Fibroblast of lung (primary cell): ENCODE results near the gene RASSF9. TPM values are rescaled to one million over a fixed set of nuclear protein-coding genes. Genes with fewer than 3 reads are reported as not detected.

Source experiments
- DNase-seq, 2 donors: peaks; one replicate each; pipeline versions ENCODE4 v3.0.0 to v3.0.0-alpha.2; 2010; ENCODE audit warnings: low read depth in 2 of 2
- H2AFZ ChIP-seq: 2 replicates; pipeline ENCODE4 v1.5.1; 2012; ENCODE audit warnings: low read length, control low read depth, inconsistent platforms
- H3K27ac ChIP-seq: 2 replicates; pipeline ENCODE4 v1.5.1; 2011; ENCODE audit warnings: low read length, control low read depth; ENCODE audit not compliant: insufficient read depth
- H3K27me3 ChIP-seq: 2 replicates; pipeline ENCODE4 v1.5.1; 2011; ENCODE audit warnings: mild to moderate bottlenecking, low read length; ENCODE audit not compliant: control insufficient read depth, insufficient read depth
- H3K36me3 ChIP-seq: 2 replicates; pipeline ENCODE4 v1.5.1; 2011; ENCODE audit warnings: low read length; ENCODE audit not compliant: control insufficient read depth, insufficient read depth
- H3K4me1 ChIP-seq: 2 replicates; pipeline ENCODE4 v1.5.1; 2011; ENCODE audit warnings: low read length; ENCODE audit not compliant: control insufficient read depth, insufficient read depth; ENCODE audit errors: extremely low read depth
- H3K4me2 ChIP-seq: 2 replicates; pipeline ENCODE4 v1.5.1; 2011; ENCODE audit warnings: low read length, control low read depth; ENCODE audit not compliant: insufficient read depth; ENCODE audit errors: extremely low read depth
- H3K4me3 ChIP-seq, 4 experiments: fragments of 200-600 bp in 1 of 4; sonication (generic) in 1 of 4; replicated peaks in 1 of 4; 2 replicates each; pipeline ENCODE4 v1.5.1; 2011 to 2016; ENCODE audit warnings: low read length in 4 of 4, low read depth in 3 of 4, mild to moderate bottlenecking in 3 of 4, control low read depth in 2 of 4, inconsistent platforms in 1 of 4, mixed read lengths in 1 of 4; ENCODE audit not compliant: insufficient read depth in 1 of 4; ENCODE audit errors: control extremely low read depth in 1 of 4
- H3K79me2 ChIP-seq: 2 replicates; pipeline ENCODE4 v1.5.1; 2012; ENCODE audit warnings: mild to moderate bottlenecking, low read length, inconsistent platforms; ENCODE audit not compliant: control insufficient read depth, insufficient read depth
- H3K9ac ChIP-seq: 2 replicates; pipeline ENCODE4 v1.5.1; 2011; ENCODE audit warnings: mild to moderate bottlenecking, low read length, control low read depth; ENCODE audit not compliant: insufficient read depth
- H3K9me3 ChIP-seq: 2 replicates; pipeline ENCODE4 v1.5.1; 2012; ENCODE audit warnings: low read depth, low read length; ENCODE audit not compliant: control insufficient read depth, insufficient read depth
- H4K20me1 ChIP-seq: 2 replicates; pipeline ENCODE4 v1.5.1; 2011; ENCODE audit warnings: low read length; ENCODE audit not compliant: control insufficient read depth, insufficient read depth; ENCODE audit errors: extremely low read depth
- EZH2 ChIP-seq: IDR thresholded peaks from 2 replicates; pipeline ENCODE4 v1.5.1; 2012; ENCODE audit warnings: low read length, control low read depth, mild to moderate bottlenecking; ENCODE audit errors: missing control alignments
- polyA plus RNA-seq, 2 donors: library from polyadenylated mRNA; depleted of rRNA in 1 of 2; stranded (reverse) in 1 of 2; unstranded in 1 of 2; fragments of >200 nt; gene quantifications; 2 replicates each; pipeline ENCODE4 v1.2.1, GENCODE V29; 2011 to 2012; ENCODE audit warnings: missing spikeins in 1 of 2
- total RNA-seq: library from RNA; depleted of rRNA; stranded (reverse); fragments of >200 nt; gene quantifications from 2 replicates; pipeline ENCODE4 v1.2.1, GENCODE V29; 2014
- TF ChIP-seq, protein P1 (sequence below), 2 donors: IDR thresholded peaks in 1 of 2; conservative IDR thresholded peaks in 1 of 2; 1 replicate in 1 of 2; 2 replicates in 1 of 2; pipeline ENCODE4 v1.5.1; 2011 to 2012; ENCODE audit warnings: low read length in 2 of 2, control low read depth in 1 of 2, inconsistent platforms in 1 of 2, low read depth in 1 of 2, mild to moderate bottlenecking in 1 of 2

RASSF9 gene
- total and polyA plus RNA-seq, 2 donors (not counting 1 experiment from before 2014, with no cell fraction given): 0.08 to 0.33 TPM

DNA sequence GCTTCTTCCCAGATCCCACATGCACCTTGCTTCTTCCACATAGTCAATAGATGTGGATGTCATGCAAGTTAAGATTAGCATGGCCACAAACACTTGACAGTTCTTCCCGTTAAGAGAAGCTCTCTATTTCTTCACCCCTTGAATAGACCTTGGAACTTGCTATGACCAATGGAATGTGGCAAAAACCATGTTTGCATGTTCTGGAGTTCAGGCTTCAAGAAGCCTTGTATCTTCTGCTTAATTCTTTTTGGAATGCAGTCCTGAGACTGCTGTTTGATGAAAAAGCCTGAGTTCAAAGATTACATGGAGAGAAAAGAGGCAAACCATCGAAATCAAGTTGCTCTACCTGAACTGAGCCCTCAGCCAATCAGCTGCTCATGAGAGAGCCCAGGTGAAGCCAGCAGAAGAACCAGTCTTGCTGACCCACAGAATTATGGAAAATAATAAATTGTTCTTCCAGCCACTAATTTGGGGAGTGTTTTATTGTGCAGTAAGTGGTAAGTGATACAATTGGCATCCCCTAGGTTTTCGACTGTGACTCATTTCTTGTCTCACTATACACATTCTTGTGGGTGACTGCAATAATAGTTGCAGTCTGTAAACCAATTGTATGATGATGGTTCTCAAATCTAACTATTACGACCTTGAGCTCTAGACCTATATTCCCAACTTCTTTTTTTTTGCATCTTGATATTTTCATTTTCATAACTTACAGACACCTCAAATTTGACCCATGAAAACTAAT, 12.6 kb downstream of the RASSF9 start:
- peak; percentile 35 to 92 for DNase-seq
- no peak overlapping the region for H3K27ac ChIP-seq
- H3K9me3 ChIP-seq: no peaks in the 10 kb centered on the region
- TF ChIP-seq, protein P1, sequence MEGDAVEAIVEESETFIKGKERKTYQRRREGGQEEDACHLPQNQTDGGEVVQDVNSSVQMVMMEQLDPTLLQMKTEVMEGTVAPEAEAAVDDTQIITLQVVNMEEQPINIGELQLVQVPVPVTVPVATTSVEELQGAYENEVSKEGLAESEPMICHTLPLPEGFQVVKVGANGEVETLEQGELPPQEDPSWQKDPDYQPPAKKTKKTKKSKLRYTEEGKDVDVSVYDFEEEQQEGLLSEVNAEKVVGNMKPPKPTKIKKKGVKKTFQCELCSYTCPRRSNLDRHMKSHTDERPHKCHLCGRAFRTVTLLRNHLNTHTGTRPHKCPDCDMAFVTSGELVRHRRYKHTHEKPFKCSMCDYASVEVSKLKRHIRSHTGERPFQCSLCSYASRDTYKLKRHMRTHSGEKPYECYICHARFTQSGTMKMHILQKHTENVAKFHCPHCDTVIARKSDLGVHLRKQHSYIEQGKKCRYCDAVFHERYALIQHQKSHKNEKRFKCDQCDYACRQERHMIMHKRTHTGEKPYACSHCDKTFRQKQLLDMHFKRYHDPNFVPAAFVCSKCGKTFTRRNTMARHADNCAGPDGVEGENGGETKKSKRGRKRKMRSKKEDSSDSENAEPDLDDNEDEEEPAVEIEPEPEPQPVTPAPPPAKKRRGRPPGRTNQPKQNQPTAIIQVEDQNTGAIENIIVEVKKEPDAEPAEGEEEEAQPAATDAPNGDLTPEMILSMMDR (conservative IDR thresholded peaks at IDR 0.05 in 1 of 2, IDR thresholded peaks at IDR 0.05 in 1 of 2; ENCODE audit: low read depth in 1 of 2, low read length in 2 of 2): no peak
- TF ChIP-seq EZH2: no peak
- no peaks in the 10 kb centered on the region for H3K36me3 ChIP-seq
- H3K4me2 ChIP-seq: no peak overlapping the region
- no peaks in the 10 kb centered on the region for H3K27me3 ChIP-seq
- no peak overlapping the region for H2AFZ ChIP-seq
- H3K4me3 ChIP-seq: no peak overlapping the region
- no peaks in the 10 kb centered on the region for H3K4me1 ChIP-seq
- H3K79me2 ChIP-seq: no peaks in the 10 kb centered on the region
- no peaks in the 10 kb centered on the region for H4K20me1 ChIP-seq
- H3K9ac ChIP-seq: no peak overlapping the region

DNA sequence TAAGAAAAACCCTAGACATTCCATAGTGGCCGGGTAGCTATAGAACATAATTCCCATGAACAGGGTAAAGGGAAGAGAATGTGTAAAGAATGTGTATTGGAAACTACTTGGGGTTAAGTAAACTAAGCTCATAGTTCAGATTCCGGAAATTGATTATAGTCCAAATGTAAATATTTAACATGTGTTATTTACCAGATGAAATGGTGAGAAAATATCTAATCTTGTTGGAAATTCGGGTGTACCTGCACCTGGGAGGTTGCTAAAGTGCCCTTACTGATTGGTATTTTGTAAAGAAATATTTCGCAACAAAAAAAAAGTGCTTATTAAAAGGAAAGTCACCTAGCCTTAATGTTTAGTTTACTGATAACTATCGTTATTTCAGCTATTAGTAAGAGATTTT, 14.4 kb downstream of the RASSF9 start:
- H3K4me2 ChIP-seq: no peak overlapping the region
- H3K9me3 ChIP-seq: no peaks in the 10 kb centered on the region
- H3K4me1 ChIP-seq: no peaks in the 10 kb centered on the region
- H4K20me1 ChIP-seq: no peaks in the 10 kb centered on the region
- H3K27me3 ChIP-seq: no peaks in the 10 kb centered on the region
- H2AFZ ChIP-seq: no peak overlapping the region
- no peak overlapping the region for H3K4me3 ChIP-seq
- DNase-seq: no peak
- no peaks in the 10 kb centered on the region for H3K36me3 ChIP-seq
- TF ChIP-seq EZH2: no peak
- TF ChIP-seq, protein P1 (conservative IDR thresholded peaks at IDR 0.05 in 1 of 2, IDR thresholded peaks at IDR 0.05 in 1 of 2; ENCODE audit: low read depth in 1 of 2, low read length in 2 of 2): no peak
- H3K79me2 ChIP-seq: no peaks in the 10 kb centered on the region
- H3K9ac ChIP-seq: no peak overlapping the region
- no peak overlapping the region for H3K27ac ChIP-seq

DNA sequence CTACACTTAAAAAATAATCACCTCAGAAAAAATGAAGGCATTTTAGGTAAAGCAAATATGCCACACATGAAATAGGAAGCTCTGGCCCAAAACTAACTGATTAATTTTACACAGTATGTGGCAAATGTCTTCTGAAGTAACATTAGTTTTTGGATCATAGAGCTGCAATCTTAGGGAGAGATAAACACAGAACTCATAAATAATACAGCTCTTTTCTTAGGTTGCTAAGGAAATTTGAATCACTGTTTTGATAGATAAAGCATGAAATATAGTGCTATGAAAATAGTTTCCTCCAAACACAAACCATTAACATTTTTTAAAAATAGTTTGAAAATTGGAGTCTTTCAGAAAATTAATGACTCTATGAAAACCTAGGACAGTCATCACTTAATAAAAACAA, 15.0 kb downstream of the RASSF9 start:
- no peak for TF ChIP-seq EZH2
- TF ChIP-seq, protein P1 (conservative IDR thresholded peaks at IDR 0.05 in 1 of 2, IDR thresholded peaks at IDR 0.05 in 1 of 2; ENCODE audit: low read depth in 1 of 2, low read length in 2 of 2): no peak
- no peak overlapping the region for H3K9ac ChIP-seq
- H3K79me2 ChIP-seq: no peaks in the 10 kb centered on the region
- no peak overlapping the region for H3K4me2 ChIP-seq
- H3K27ac ChIP-seq: no peak overlapping the region
- no peaks in the 10 kb centered on the region for H3K36me3 ChIP-seq
- H3K27me3 ChIP-seq: no peaks in the 10 kb centered on the region
- H3K4me3 ChIP-seq: no peak overlapping the region
- H3K4me1 ChIP-seq: no peaks in the 10 kb centered on the region
- H2AFZ ChIP-seq: no peak overlapping the region
- H4K20me1 ChIP-seq: no peaks in the 10 kb centered on the region
- no peaks in the 10 kb centered on the region for H3K9me3 ChIP-seq
- DNase-seq: no peak
